IMR-90 (cell line): ENCODE data around the gene RELCH.

ENCODE experiments used
- CEBPB ChIP-seq: IDR thresholded peaks from 2 replicates; pipeline ENCODE4 v1.6.1; 2012; ENCODE audit warnings: low read depth, low read length, improper control_type of control experiment
- CHD1 ChIP-seq: IDR thresholded peaks from 2 replicates; pipeline ENCODE4 v1.6.1; 2012; ENCODE audit warnings: low read depth, low read length, improper control_type of control experiment
- FOS ChIP-seq: fragments of 150-350 bp; IDR thresholded peaks from 2 replicates; pipeline ENCODE4 v1.6.1; 2016; ENCODE audit warnings: low read depth, low read length
- POLR2A ChIP-seq: IDR thresholded peaks from 2 replicates; pipeline ENCODE4 v1.6.1; 2012; ENCODE audit warnings: mild to moderate bottlenecking, low read depth, low read length
- RFX5 ChIP-seq: IDR thresholded peaks from 2 replicates; pipeline ENCODE4 v1.8.0; 2012; ENCODE audit warnings: low read depth, mild to moderate bottlenecking, low read length, moderate library complexity
- TF ChIP-seq, protein P1 (sequence below): conservative IDR thresholded peaks from 2 replicates; pipeline ENCODE4 v1.5.1; 2012; ENCODE audit warnings: mild to moderate bottlenecking, low read depth, low read length, improper control_type of control experiment

DNA sequence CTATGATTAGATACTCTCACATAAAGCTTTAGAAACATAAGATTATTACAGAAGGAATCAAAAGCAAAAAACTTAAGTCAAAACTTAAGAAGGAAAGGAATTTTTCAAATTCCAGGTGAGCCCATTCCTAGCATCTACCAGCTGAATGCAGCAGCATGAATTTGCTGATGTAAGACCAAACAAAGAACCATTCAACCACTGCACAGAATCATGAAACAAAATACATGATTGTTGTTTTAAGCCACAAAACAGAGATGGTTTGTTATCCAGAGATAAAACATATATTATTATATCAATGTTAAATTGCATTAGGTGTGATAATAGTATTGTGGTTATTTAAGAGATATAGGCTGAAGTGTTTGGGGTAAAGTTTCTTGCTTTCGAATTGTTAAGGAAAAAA, 29.2 kb upstream of the RELCH start:
- TF ChIP-seq RFX5 (no peak), POLR2A (no peak), CHD1 (no peak), CEBPB (no peak), FOS (no peak)
- TF ChIP-seq, protein P1, sequence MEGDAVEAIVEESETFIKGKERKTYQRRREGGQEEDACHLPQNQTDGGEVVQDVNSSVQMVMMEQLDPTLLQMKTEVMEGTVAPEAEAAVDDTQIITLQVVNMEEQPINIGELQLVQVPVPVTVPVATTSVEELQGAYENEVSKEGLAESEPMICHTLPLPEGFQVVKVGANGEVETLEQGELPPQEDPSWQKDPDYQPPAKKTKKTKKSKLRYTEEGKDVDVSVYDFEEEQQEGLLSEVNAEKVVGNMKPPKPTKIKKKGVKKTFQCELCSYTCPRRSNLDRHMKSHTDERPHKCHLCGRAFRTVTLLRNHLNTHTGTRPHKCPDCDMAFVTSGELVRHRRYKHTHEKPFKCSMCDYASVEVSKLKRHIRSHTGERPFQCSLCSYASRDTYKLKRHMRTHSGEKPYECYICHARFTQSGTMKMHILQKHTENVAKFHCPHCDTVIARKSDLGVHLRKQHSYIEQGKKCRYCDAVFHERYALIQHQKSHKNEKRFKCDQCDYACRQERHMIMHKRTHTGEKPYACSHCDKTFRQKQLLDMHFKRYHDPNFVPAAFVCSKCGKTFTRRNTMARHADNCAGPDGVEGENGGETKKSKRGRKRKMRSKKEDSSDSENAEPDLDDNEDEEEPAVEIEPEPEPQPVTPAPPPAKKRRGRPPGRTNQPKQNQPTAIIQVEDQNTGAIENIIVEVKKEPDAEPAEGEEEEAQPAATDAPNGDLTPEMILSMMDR: no peak
